HG02763 (cell line): ENCODE results near the gene ARPC1A.
A peak's percentile ranks its signal among the peaks of the same experiment; 100 is the strongest.
"Not testable (repeated sequence)": the region's sequence is repeated elsewhere in the genome, so short reads cannot be mapped to it uniquely, and the experiment has no call there.

Source experiments
- ATAC-seq: cut with Tn5 transposase; IDR thresholded peaks from one replicate; pipeline ENCODE4 v1.9.1; 2021; ENCODE audit warnings: mild to moderate bottlenecking, moderate library complexity; ENCODE audit not compliant: unreplicated experiment

ARPC1A gene

DNA sequence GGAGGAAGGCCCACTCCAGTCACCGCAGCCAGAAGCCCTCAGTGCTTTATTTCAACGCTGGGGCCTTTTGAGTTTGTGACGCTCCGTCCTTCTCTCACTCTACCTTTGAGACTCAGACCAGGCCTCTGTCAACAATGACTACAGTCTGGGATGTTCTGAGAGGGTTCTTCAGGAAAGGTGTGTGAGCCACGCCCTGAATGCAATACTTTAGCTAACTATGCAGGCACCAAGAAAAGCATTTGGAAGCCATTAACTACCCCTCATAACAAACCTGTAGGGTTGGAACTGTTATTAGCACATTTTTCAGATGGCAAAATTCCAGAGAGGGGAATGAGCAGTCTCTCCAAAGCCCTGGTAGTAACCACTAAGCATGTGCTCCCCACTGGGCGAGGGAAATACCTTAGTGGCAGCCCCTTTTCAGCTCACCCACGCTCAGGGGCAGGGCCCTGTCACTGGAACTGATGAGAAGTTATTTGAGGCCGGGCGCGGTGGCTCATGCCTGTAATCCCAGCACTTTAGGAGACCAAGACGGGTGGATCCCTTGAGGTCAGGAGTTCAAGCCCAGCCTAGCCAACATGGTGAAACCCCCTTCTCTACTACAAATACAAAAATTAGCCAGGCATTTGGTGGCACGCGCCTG, 43.2 kb downstream of the ARPC1A start:
- ATAC-seq, result no peak

DNA sequence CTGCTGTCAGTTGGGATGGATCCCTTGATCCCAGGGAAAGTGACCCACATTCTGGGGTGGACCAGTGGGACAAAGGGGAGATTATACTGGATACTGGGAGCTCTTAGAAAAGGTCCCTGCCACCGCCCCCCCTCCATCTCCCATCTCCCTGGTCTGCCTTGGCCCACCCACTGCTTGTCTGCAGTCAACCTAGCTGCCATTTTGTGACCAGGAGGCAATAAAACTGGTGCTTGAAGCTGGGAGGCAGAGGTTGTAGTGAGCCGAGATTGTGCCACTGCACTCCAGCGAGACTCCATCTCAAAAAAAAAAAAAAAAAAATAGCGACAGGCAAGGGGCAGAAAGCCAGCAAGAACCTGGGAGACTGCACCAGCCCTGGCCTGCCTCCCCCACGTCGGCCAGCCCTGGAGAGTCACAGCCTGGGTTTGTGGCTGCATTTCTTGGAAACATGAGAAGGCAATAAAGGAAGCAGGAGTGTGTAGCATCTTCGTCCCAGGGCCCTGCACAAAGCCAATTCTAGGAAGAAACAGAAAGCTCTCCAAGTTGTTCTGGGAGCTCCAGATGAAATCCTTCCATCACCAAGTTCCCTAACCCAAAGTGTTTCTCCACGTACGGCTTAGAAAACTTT, 44.2 kb downstream of the ARPC1A start:
- no peak for ATAC-seq

DNA sequence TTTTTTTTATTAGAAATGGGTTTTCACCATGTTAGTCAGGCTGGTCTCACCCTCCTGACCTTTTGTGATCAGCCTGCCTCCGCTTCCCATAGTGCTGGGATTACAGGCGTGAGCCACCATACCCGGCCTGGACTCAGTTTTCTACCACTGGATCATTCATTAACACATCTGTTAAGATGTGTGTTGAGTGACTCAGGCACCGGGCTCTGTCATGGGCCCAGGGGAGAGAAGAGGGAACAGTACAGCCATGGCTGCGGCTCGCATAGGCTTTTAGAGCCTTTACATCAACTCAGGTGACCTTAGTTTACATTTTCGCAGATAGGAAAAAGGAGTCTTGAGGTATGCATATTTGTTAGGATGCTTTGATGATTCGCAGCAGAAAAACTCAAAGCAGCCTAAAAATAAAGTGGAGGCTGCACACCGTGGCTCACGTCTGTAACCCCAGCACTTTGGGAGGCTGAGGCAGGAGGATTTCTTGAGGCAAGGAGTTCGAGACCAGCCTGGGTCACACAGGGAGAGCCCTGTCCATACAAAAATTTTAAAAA, 45.8 kb downstream of the ARPC1A start:
- ATAC-seq, result no peak

DNA sequence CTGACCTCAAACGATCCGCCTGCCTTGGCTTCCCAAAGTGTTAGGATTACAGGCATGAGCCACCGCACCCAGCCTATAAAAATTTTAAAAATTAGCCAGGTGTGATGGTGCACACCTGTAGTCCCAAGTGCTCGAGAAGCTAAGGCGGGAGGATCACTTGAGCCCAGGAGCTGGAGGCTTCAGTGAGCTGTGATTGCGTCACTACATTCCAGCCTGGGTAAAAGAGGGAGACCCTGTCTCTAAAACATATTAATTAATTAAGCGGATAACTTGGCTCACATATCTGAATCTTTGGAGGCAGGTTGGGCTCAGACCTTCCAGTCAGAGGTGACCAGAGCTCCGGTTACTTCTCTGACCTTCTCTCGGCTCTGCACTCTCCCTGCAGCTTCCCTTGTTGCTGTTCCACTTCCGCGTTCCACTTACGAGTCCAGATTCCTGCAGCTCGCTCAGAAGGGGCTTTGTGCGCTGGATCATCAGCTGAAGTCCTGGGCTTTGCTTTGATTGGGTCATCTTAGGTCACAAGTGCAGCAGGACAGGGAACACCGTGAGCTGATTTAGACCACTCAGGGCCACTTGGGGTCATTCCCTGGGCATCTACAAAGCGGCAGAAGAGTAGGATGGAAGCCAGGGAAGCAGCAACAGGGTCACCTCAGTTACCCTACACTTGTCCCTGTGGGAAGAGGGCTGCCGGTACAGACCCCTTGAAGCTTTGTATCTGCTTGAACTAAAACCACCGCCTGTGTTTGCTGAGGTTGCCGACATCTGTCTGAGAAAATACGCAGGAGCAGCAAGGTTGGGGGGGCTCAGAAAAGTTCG, 46.8 kb downstream of the ARPC1A start:
- no peak for ATAC-seq

DNA sequence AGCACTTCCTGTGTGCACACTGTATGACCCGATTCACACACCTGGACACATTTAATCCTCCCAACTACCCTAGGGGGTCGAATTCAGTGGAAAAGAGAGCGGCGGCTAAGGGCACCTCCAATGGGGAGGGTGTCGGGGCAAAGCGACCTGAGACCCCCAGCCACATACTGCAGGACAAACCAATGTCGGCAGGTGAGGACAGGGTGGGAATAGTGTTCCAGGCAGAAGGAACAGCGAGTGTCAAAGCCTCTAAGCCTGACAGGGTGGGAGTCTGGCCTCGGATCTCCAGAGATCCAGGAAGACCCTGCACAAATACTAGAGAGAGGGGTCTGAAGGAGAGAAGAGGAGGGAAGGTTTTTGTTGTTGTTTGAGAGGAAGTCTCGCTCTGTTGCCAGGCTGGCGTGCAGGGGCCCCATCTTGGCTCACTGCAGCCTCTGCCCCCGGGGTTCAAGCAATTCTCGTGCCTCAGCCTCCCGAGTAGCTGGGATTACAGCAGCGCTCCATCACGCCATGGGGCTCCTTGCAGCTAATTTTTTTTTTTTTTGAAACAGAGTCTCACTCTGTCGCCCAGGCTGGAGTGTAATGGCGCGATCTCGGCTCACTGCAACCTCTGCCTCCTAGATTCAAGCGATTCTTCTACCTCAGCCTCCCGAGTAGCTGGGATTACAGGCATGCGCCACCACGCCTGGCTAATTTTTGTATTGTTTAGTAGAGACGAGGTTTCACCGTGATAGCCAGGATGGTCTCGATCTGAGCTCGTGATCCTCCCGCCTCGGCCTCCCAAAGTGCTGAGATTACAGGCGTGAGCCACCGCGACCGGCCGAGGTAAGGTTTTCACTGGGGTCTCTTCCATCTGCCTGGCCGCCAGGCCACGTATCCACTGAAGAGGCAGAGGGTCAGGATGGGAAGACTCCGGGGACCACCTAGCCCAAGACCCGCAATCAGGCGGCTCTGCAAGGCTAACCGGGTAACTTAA, 47.7 kb downstream of the ARPC1A start:
- no peak for ATAC-seq

DNA sequence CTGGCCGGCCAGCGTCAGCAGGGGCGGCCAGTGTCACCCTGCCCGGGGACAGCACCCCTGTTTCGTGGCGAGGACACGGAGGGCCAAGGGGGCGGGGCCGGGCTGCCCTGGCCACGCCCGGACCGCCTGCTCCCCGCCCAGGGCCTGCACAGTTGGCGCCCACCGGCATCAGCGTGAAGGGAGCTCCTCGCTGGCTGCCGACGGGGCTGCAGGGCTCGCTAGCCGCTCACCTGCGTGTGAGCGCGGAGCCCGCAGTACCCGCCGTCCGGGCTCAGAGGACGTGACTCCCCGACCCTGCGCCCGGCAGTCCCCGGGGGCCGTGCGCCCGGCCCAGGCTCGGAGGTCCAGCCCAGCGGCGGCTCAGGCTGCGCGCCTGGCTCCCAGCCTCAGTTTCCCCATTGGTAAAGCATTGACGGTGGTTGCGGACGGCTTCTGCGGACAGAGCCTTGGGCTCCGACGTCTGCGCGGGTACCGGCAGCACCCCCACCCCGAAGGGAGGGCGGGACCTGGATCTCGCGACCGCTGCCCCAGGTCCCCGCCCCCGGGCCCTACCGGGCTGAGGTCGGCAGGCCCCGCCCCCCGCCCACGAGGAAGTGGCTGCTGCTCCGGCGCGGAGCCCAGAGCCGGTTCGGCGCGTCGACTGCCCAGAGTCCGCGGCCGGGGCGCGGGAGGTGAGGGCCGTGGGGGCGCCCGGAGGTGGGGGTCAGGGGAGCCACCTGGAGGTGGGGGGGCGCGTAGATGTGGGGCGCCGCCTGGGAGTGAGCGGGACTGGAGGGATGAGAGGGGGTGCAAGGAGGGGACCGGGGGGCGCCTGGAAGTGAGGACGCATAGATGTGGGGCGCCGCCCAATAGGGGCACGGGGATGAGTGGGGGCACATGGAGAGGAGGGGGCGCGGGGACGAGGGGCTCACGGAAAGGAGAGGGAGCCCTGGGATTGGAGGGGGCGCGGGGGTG, 48.7 kb downstream of the ARPC1A start, which contains the start of gene ARPC1B:
Gene ARPC1B (plus strand): TSS at position 620 of the 954 bp plus-strand sequence. CDS start 10,985 bp downstream, outside the sequence.
- peak; percentile 52 for ATAC-seq

DNA sequence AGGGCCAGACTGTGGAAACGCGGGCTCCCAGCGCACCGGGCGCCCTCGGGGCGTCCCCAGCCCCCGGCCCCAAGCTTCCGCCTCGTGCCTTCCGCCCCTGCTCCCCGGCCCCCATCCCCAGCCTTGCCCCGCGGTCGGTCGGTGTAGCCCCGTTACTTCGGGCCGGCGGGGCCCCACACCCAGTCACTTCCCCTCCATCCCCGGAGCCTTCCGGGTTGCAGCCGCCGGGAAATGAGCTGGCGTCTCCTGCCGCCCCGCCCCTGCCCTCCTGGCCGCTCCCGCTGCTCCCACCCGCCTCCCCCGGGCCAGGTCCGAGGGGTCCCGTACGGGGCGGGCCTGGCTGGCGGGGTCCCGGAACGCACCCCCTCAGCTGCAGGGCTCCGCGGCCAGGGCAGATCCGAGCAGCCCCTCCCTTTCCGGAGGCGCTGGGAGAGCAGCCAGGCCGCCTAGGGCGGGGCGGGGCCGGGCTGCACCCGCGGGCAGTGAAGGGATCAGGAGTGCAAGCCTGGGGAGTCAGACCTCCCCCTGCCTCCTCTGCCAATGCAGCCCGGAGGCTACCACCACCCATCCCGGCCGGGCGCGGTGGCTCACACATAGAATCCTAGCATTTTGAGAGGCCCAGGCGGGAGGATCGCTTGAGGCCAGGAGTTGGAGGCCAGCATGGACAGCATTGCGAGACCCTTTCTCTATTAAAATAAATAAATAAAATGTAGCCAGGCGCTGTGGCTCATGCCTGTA, 49.5 kb downstream of the ARPC1A start:
- peak; percentile 42 for ATAC-seq

DNA sequence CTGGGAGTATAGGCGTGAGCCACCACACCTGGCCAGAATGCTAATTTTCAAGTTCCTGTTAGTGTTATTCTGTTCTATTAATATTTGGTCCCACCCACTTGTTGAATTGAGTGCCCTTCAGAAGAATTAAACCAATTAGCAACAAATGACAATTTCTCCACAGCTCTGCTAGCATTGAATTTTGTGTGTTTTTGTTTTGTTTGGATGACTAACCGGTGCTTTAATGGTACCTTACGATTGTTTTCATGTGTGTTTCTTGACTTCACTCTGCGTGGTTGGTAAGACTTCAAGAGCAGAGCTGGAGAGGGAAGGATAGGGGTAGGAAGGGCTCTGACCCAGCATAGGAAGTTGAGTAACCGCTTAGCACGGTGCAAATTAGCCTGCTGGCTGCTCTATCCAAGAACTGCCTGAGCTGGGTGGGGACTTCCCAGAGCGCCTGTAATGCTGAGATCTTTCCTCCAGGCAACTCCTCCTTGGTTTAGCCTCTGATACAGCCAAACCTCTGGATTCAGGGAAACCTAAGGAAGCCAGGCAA, 53.4 kb downstream of the ARPC1A start:
- ATAC-seq, result no peak

DNA sequence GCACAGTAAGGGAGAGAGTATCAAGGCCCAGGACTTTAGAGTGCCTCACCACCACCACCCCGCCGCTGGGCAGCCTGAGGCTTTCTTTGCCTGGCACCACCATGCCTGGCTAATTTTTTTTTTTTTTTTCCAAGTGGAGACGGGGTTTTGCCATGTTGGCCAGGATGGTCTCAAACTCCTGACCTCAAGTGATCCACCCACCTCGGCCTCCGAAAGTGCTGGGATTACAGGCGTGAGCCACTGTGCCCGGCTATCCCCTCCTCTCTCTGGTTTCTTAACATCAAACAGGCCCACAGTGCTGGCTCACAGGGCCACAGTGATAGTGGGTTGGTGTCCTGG, 54.0 kb downstream of the ARPC1A start:
- not testable (repeated sequence) for ATAC-seq

DNA sequence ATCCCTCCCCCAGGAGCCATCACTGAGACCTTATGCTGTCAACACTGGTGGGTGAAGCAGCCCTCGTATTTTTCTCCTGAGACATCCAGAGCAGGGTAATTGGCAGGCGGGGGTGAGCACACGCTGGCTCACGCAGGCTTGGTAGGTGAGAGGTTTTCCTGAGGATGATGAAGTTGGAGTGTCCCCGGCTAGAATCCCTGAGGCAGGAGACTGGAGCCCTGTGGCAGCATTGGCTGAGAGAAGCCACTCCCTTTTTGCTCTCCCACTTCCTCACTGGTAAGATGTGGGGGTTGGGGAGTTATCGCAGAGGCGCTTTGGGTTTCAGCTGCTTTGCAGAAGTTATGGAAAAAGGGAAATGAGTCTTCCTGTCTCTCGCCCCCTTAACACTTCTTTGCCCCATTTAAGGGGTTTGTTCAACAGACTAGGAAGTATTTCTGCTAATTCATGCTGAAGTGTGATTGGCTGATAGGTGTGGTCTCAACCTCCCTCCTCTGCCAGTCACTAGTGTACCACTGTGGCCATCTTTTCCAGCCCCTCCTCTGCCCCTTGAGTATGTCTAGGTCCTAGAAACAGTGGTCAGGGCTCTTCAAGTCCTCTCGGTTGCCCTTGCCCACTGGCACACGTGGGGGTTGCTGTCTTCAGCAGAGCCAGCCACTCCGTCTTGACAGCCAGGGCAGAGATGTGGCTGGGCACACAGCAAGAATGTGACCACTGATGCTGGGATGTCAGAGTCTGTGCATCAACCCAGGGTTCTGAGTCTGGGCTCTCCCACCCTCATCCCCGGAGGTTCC, 54.5 kb downstream of the ARPC1A start:
- peak; percentile 40 for ATAC-seq

DNA sequence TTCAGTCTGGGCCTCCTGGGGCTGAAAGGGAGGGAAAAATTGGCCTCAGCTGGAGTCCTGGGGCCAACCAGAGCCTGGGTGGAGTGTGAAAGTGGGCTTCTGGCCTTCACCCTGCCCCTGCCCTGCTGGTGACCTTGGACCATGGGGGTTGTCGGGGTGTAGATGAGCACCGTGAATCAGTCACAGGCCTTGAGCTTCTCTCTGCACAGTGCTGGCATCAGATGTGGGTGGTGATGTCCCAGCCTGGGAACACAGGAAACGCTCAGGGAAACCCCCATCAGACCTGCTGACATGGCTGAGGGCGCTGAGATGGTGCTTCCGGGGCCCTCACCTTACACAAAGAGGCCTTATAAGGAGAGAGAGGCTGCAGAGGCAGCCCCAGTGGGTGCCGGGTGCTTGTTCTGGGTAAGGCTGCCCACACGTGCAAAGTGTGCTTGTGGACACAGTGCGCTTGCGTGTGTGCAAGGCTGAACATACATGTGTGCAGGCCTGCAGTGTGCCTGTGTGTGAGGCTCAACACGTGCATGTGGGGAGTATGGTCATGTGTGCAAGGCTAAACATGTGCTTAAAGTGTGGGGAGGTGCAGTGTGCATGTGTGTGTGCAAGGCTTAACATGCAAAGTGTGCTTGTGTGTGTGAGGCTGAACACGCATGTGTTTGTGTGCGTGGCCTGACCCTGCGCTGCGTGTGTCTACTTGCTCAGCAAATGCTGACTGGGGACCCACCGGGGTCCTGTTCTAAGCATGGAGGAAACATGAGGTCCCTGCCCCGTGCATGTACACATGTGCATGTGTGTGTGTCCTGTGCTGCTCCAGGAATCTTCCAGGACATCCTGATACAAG, 55.3 kb downstream of the ARPC1A start:
- peak; percentile 70 for ATAC-seq

DNA sequence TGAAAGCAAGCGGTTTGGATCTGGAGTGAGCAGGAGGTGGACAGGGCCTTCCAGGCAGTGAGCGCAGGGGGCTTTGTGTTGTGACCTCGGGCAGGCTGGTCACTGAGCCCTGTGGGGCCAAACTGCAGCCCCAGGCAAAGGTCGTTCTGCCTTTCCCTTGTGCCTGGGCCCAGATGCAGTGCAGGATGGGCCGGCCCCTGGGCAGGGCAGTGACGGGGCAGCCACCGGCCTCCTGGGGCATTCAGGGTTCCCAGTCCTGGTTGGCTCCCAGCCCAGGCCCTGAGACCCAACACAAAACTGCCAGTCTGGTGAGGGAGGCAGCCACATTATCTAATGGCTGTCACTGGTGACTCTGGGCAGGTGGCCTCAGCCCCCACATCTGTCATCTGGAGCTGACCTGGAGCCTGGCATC, 56.0 kb downstream of the ARPC1A start:
- no peak for ATAC-seq

DNA sequence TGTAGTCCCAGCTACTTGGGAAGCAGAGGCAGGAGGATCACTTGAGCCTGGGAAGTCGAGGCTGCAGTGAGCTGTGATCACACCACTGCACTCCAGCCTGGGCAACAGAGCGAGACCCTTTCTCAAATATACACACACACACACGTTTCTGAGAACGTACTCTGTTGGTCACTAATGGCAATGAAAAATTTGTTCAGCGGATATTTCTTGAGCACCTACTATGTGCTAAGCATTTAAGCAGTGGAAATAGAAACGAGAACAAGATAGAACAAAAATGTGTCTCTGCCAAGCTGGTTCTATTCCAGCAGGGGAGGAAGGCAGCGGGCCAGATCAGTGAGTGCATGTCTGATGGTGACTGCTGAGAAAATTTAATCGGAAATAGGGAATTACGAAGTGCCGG, 57.5 kb downstream of the ARPC1A start:
- no peak for ATAC-seq

DNA sequence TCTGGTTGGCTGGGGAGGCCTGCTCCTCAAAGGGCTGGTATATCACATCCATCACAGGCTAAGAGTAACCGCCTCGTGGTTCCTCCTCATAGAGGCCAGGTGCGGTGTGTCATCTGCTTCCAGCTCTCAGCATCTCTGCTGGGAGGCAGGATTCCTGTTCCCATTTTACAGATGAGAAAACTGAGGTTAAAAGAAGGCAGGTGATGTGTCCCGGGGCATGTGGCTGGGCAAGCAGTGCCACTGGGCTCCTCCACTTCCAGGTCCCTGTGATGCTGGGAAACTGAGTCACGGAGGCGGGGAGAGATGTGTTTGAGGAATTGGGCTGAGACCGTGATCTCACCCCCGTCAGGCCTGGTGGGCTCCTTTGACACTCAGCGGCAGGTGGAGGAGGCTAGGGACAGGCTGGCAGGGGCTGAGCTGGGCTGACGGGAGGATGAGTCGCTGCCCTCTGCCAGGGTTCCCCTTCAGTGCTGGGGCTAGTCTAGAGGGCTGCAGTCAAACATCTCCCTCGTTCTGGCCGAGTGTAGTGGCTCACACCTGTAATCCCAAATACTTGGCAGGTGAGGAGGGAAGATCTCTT, 58.2 kb downstream of the ARPC1A start:
- no peak for ATAC-seq

DNA sequence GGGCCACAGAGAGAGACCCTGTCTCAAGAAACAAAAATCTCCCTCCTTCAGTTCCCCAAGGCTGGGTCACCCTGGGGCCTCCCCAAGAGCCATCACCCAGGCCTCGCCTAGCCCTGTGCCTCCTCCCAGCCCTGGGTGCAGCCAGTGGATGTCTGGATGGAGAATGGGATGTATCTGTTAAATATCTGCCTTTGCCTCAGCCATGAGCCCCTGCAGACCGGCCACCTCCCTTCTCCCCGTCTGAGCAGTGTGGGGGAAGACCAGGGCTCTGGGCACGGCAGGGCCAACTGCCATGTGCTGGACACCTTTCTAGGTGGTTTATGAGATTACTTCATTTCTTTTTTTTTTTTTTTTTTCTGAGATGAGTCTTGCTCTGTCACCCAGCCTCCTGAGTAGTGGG, 58.8 kb downstream of the ARPC1A start:
- ATAC-seq, result no peak

DNA sequence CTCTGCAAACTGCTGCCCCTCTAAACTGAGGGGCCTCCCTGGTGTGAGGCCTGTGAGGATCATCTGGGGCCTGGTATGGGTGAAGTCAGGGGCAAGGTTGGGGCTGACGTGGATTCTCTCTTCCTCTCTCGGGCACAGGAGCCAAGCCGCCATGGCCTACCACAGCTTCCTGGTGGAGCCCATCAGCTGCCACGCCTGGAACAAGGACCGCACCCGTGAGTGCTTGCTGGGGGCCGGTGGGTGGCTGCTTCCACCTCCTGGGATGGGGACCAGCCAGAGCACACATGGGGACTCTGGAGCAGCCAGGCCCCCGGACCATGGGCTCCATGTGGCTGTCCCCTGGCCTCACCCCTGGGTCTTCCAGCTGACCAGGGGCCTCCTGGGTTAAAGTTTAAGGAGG, 59.9 kb downstream of the ARPC1A start:
- no peak for ATAC-seq
